ENCODE measurements around the gene FBXO3. TPM values are rescaled to one million over a fixed set of nuclear protein-coding genes. Genes with fewer than 3 reads are reported as not detected.

The FBXO3 gene
- total and polyA plus RNA-seq, 2 donors from 2014 or later = 27.5 to 40.4 TPM

DNA sequence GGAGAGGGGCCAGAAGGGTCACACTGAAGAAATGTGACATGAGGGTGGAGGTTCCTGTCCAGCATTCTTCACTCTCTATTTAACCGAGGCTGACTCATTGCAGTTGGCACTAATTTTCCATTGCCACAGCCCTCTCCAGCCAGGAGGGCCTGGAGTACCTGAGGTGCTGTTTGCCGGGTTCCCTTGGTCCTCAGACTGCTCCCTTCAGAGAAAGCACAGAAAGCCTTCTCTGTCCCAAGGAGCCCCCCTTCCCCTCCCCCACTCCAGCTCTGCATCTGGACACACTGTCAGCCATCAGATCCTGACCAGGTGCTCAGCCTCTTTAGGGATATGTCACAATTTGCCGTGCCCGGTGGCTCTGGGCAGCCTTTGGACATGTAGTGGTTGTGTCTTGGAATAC is 70.5 kb downstream of the FBXO3 start:
- no peaks in the 10 kb centered on the region for H3K27me3 ChIP-seq (ENCODE audit: control insufficient read depth, insufficient read depth, low read length)
- peak overlapping the region in 1 of 3 donors; percentile 37 for H3K9ac ChIP-seq (ENCODE audit: low read length in 3 of 3)
- peak overlapping the region; percentile 88 to 91 for H3K27ac ChIP-seq (ENCODE audit: low read depth in 2 of 2, low read length in 2 of 2)
- no peak for FAIRE-seq
- H3K4me1 ChIP-seq (ENCODE audit: control insufficient read depth in 2 of 3, insufficient read depth in 2 of 3, low read depth in 1 of 3, low read length in 3 of 3) = peaks cover 6 to 59% (median 30%) of the 10 kb centered on the region in 3 donors
- peaks cover 0 to 14% (median 3%) of the 10 kb centered on the region in 3 donors for H3K36me3 ChIP-seq (ENCODE audit: control insufficient read depth in 2 of 3, insufficient read depth in 3 of 3, low read length in 3 of 3)
- intact Hi-C loops (cut with DNase I) = no loop called here
- TF ChIP-seq, protein P1, sequence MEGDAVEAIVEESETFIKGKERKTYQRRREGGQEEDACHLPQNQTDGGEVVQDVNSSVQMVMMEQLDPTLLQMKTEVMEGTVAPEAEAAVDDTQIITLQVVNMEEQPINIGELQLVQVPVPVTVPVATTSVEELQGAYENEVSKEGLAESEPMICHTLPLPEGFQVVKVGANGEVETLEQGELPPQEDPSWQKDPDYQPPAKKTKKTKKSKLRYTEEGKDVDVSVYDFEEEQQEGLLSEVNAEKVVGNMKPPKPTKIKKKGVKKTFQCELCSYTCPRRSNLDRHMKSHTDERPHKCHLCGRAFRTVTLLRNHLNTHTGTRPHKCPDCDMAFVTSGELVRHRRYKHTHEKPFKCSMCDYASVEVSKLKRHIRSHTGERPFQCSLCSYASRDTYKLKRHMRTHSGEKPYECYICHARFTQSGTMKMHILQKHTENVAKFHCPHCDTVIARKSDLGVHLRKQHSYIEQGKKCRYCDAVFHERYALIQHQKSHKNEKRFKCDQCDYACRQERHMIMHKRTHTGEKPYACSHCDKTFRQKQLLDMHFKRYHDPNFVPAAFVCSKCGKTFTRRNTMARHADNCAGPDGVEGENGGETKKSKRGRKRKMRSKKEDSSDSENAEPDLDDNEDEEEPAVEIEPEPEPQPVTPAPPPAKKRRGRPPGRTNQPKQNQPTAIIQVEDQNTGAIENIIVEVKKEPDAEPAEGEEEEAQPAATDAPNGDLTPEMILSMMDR (IDR thresholded peaks at IDR 0.05; ENCODE audit: borderline replicate concordance, extremely low read depth, insufficient read depth) = no peak
- H3K9me3 ChIP-seq (ENCODE audit: control insufficient read depth in 2 of 3, insufficient read depth in 1 of 3, low read length in 3 of 3) = no peaks in the 10 kb centered on the region
- peak in 1 of 5 donors; percentile 79 for DNase-seq
- peak overlapping the region in 1 of 3 donors; percentile 7 for H3K4me3 ChIP-seq (ENCODE audit: low read length in 3 of 3)

DNA sequence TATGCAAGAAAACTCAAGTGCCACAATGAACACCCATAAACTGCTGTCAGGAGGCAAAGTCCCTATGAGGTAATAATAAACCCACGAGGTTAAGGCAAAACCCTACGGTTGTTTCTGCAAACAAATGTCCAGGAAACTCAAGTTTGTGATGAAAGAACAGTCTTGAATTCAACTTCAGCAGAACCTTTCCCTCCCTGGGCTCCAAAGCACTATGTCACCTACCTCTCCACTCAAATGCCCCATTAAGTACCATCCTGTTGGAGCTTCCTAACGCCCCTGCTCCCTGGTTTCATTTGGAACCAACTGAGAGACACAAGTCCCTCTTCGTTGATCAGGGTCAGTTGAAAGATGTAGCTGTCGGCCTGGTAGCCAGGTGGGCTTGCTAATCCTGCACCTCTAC is 71.1 kb downstream of the FBXO3 start:
- no peaks in the 10 kb centered on the region for H3K9me3 ChIP-seq (ENCODE audit: control insufficient read depth in 2 of 3, insufficient read depth in 1 of 3, low read length in 3 of 3)

DNA sequence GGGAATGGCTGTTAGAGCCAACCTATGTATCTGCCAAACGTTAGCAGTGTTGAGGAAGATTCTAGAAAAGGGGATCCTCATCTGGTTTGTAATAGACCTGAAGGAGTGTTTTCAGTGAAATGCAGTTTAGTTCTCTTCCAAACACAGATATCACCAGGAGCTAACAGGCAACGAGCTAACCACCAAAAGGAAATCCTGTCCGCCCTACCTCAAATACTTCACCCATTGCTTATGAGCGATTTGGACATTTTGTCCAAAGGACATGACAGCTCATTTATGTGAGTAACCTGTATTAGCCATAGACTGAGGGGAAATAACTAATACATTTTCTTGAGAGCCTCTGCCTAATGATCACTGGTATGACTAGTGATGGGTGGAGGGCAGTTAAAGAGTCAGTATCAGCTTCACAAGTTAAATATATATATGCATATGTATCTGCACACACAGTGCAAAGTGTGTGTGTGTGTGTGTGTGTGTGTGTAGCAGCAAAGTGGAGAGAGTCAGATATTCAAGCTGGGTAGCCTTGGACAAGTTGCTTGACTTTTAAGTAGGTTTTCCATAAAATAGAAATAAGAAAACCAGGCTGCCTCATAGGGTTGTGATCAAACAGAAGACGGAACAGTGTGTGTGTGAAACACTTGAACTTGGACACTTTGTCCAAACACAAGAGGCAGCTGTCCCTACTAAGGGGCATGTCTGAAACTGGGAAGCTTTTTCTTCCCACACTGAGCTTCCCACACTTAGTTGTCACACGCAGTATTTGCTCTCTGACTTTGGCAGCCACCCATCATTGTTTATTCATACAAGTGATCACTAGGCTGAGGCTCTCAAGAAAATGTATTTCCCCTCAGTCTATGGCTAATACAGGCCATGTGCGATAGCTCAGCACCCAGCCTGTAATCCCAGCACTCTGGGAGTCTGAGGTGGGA is 72.8 kb downstream of the FBXO3 start:
- Histone ChIP-seq H3K27ac (ENCODE audit: low read depth in 2 of 2, low read length in 2 of 2) (peak overlapping the region; percentile 82 to 83), H3K27me3 (ENCODE audit: control insufficient read depth, insufficient read depth, low read length) (no peaks in the 10 kb centered on the region), H3K9me3 (ENCODE audit: control insufficient read depth in 2 of 3, insufficient read depth in 1 of 3, low read length in 3 of 3) (no peaks in the 10 kb centered on the region), H3K9ac (ENCODE audit: low read length in 3 of 3) (peak overlapping the region; percentile 13 to 51 (median 38)), H3K36me3 (ENCODE audit: control insufficient read depth in 2 of 3, insufficient read depth in 3 of 3, low read length in 3 of 3) (peaks cover 0 to under 1% (median 0%) of the 10 kb centered on the region in 3 donors), H3K4me3 (ENCODE audit: low read length in 3 of 3) (peak overlapping the region; percentile 49 to 58 (median 56)), H3K4me1 (ENCODE audit: control insufficient read depth in 2 of 3, insufficient read depth in 2 of 3, low read depth in 1 of 3, low read length in 3 of 3) (peaks cover 6 to 49% (median 32%) of the 10 kb centered on the region in 3 donors)
- DNase-seq (peak in 1 of 5 donors; percentile 77), FAIRE-seq (no peak)
- TF ChIP-seq, protein P1 (IDR thresholded peaks at IDR 0.05; ENCODE audit: borderline replicate concordance, extremely low read depth, insufficient read depth) = no peak
- intact Hi-C loops (cut with DNase I) = no loop called here

More for the DNA sequence above, 71.1 kb downstream of the FBXO3 start:
- H3K4me3 ChIP-seq (ENCODE audit: low read length in 3 of 3) = no peak overlapping the region
- H3K27me3 ChIP-seq (ENCODE audit: control insufficient read depth, insufficient read depth, low read length) = no peaks in the 10 kb centered on the region
- H3K36me3 ChIP-seq (ENCODE audit: control insufficient read depth in 2 of 3, insufficient read depth in 3 of 3, low read length in 3 of 3) = peaks cover 0 to 11% (median 3%) of the 10 kb centered on the region in 3 donors
- DNase-seq = peak in 1 of 5 donors; percentile 25
- TF ChIP-seq, protein P1 (IDR thresholded peaks at IDR 0.05; ENCODE audit: borderline replicate concordance, extremely low read depth, insufficient read depth) = no peak
- no peak for FAIRE-seq
- intact Hi-C loops (cut with DNase I) = no loop called here
- peaks cover 6 to 59% (median 30%) of the 10 kb centered on the region in 3 donors for H3K4me1 ChIP-seq (ENCODE audit: control insufficient read depth in 2 of 3, insufficient read depth in 2 of 3, low read depth in 1 of 3, low read length in 3 of 3)
- H3K9ac ChIP-seq (ENCODE audit: low read length in 3 of 3) = peak overlapping the region in 1 of 3 donors; percentile 37
- H3K27ac ChIP-seq (ENCODE audit: low read depth in 2 of 2, low read length in 2 of 2) = peak overlapping the region; percentile 88 to 91

Data from kidney (tissue), 14 donors.